ENCODE results near the gene DNAJB11. TPM values are rescaled to one million over a fixed set of nuclear protein-coding genes. Genes with fewer than 3 reads are reported as not detected.
"Not testable (repeated sequence)": the region's sequence is repeated elsewhere in the genome, so short reads cannot be mapped to it uniquely, and the experiment has no call there.

The DNAJB11 gene
- total and polyA plus RNA-seq, 7 donors: 10.8 to 73.3 (median 23.5) TPM

DNA sequence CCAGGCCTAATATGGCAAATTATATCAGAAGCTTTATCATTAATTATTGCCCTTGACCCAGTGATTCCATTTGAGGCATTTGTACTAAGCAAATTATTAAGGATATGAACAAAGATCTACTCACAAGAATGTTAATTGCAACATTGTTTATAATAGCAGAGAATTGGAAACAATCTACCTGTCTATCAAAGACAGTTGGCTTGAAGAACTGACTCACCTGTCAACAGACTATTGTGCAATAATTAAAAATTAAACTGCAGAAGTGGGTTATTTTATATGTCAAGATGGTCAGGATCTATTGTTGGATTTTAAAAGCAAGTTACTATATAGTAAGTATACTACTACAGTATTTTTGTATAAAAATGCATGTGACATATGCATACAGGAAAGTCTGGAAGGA is 63.0 kb downstream of the DNAJB11 start:
- Histone ChIP-seq H3K9me3 (no peaks in the 10 kb centered on the region), H3K36me3 (no peaks in the 10 kb centered on the region), H3K4me3 (no peak overlapping the region), H3K4me1 (no peaks in the 10 kb centered on the region), H3K27me3 (no peaks in the 10 kb centered on the region), H3K27ac (no peak overlapping the region)
- TF ChIP-seq EP300 (IDR thresholded peaks at IDR 0.05) (no peak), POLR2A (IDR thresholded peaks at IDR 0.05) (no peak), POLR2AphosphoS5 (IDR thresholded peaks at IDR 0.05) (no peak)
- TF ChIP-seq, protein P1, sequence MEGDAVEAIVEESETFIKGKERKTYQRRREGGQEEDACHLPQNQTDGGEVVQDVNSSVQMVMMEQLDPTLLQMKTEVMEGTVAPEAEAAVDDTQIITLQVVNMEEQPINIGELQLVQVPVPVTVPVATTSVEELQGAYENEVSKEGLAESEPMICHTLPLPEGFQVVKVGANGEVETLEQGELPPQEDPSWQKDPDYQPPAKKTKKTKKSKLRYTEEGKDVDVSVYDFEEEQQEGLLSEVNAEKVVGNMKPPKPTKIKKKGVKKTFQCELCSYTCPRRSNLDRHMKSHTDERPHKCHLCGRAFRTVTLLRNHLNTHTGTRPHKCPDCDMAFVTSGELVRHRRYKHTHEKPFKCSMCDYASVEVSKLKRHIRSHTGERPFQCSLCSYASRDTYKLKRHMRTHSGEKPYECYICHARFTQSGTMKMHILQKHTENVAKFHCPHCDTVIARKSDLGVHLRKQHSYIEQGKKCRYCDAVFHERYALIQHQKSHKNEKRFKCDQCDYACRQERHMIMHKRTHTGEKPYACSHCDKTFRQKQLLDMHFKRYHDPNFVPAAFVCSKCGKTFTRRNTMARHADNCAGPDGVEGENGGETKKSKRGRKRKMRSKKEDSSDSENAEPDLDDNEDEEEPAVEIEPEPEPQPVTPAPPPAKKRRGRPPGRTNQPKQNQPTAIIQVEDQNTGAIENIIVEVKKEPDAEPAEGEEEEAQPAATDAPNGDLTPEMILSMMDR (IDR thresholded peaks at IDR 0.05): no peak
- DNase-seq: no peak
- intact Hi-C loops (cut with DNase I): no loop called here

DNA sequence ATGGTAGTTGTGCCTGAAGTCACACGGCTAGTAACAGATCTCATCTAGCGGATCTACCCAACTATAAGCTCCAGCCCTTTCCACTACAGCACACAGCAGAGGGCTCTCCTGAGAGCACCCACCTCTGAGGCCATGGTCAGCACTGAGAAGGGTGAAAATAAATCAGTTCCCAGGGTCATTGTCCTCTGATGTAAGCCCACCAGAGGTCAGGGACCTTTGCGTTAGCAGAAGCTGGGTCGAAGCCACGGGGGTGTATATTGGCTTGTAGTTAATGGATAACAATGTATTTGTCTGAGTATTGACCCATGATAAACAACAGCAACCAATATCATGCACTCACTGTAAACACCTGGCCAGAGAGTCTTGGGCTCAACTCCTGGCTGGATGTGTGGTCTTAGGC is 63.7 kb downstream of the DNAJB11 start:
- H3K4me1 ChIP-seq; H3K36me3 ChIP-seq; H3K27me3 ChIP-seq; DNase-seq; H3K4me3 ChIP-seq; intact Hi-C loops (cut with DNase I); H3K9me3 ChIP-seq; H3K27ac ChIP-seq: not testable (repeated sequence)
- 92 to 93% methylated on average over 5 of the region's 5 CpGs for WGBS, 2 donors

Small RNA genes lying within 50 kb of the gene (small RNA-seq; reads per million reads assigned to genes)
- gene RF00017: 0 reads per million in 3 donors

Other genes starting within 250 kb of the DNAJB11 start
- gene DGKG, start 208.5 kb upstream of the DNAJB11 start, total RNA-seq: 10 to 100 TPM in 3 of 4 donors, 1 to 10 TPM in 1; 6.1 to 30.7 (median 10.2) TPM
- under 1 TPM; 0.60 to 0.74 (median 0.69) TPM for gene DGKG, start 208.5 kb upstream of the DNAJB11 start, polyA plus RNA-seq
- gene CRYGS, start 26.3 kb upstream of the DNAJB11 start, total RNA-seq: 1 to 10 TPM; 1.5 to 5.0 (median 3.3) TPM
- 1 to 10 TPM in 1 of 3 donors, not detected in 2; 2.7 TPM for gene CRYGS, start 26.3 kb upstream of the DNAJB11 start, polyA plus RNA-seq
- 10 to 100 TPM in 3 of 4 donors, 1 to 10 TPM in 1; 9.7 to 14.3 (median 11.4) TPM for gene TBCCD1, start 3.4 kb upstream of the DNAJB11 start, total RNA-seq
- 1 to 10 TPM; 4.9 to 6.6 (median 6.3) TPM for gene TBCCD1, start 3.4 kb upstream of the DNAJB11 start, polyA plus RNA-seq
- gene AHSG, start 42.3 kb downstream of the DNAJB11 start, total RNA-seq: not detected
- gene AHSG, start 42.3 kb downstream of the DNAJB11 start, polyA plus RNA-seq: under 1 TPM in 1 of 3 donors, not detected in 2; 0.04 TPM
- gene FETUB, start 69.7 kb downstream of the DNAJB11 start, total RNA-seq: not detected
- gene FETUB, start 69.7 kb downstream of the DNAJB11 start, polyA plus RNA-seq: under 1 TPM in 1 of 3 donors, not detected in 2; 0.46 TPM
- not detected for gene HRG, start 95.3 kb downstream of the DNAJB11 start, total RNA-seq
- gene HRG, start 95.3 kb downstream of the DNAJB11 start, polyA plus RNA-seq: under 1 TPM in 1 of 3 donors, not detected in 2; 0.04 TPM
- gene KNG1, start 146.6 kb downstream of the DNAJB11 start, total RNA-seq: not detected
- 1 to 10 TPM in 1 of 3 donors, under 1 TPM in 1, not detected in 1; 0.35 to 1.2 TPM for gene KNG1, start 146.6 kb downstream of the DNAJB11 start, polyA plus RNA-seq
- 1,000 to 10,000 TPM in 1 of 4 donors, 100 to 1,000 TPM in 3; 632 to 1,010 (median 767) TPM for gene EIF4A2, start 212.9 kb downstream of the DNAJB11 start, total RNA-seq
- 100 to 1,000 TPM; 305 to 428 (median 372) TPM for gene EIF4A2, start 212.9 kb downstream of the DNAJB11 start, polyA plus RNA-seq
- 10 to 100 TPM in 3 of 4 donors, 1 to 10 TPM in 1; 8.7 to 26.6 (median 18.5) TPM for gene RFC4, start 235.8 kb downstream of the DNAJB11 start, total RNA-seq
- gene RFC4, start 235.8 kb downstream of the DNAJB11 start, polyA plus RNA-seq: 10 to 100 TPM; 13.9 to 30.3 (median 14.4) TPM